Esophagus muscularis mucosa (tissue), 4 donors: ENCODE results near the gene TTLL4. TPM values are rescaled to one million over a fixed set of nuclear protein-coding genes. Genes with fewer than 3 reads are reported as not detected.

ENCODE experiments used
- DNase-seq: peaks from one replicate; pipeline ENCODE4 v3.0.0-alpha.2; 2017; ENCODE audit errors: extremely low spot score
- H3K27ac ChIP-seq, 4 donors: fragments of 200-600 bp; sonication (generic); replicated peaks in 1 of 4; 1 replicate in 3 of 4; 2 replicates in 1 of 4; pipeline ENCODE4 v1.5.1; 2016 to 2019; ENCODE audit warnings: mild to moderate bottlenecking in 1 of 4
- H3K27me3 ChIP-seq, 4 donors: fragments of 200-600 bp; sonication (generic); one replicate each; pipeline versions ENCODE4 v1.5.1 to v1.6.0; 2016 to 2019
- H3K36me3 ChIP-seq, 4 donors: fragments of 200-600 bp; sonication (generic); one replicate each; pipeline ENCODE4 v1.5.1; 2016 to 2019
- H3K4me1 ChIP-seq, 4 donors: fragments of 200-600 bp; sonication (generic); one replicate each; pipeline ENCODE4 v1.5.1; 2016 to 2019
- H3K4me3 ChIP-seq, 4 donors: fragments of 200-600 bp; sonication (generic); 1 replicate in 2 of 4; 2 replicates in 2 of 4; pipeline ENCODE4 v1.5.1; 2016 to 2019; ENCODE audit warnings: mild to moderate bottlenecking in 4 of 4, moderate library complexity in 1 of 4
- H3K9me3 ChIP-seq, 4 donors: fragments of 200-600 bp; sonication (generic); 1 replicate in 3 of 4; 2 replicates in 1 of 4; pipeline ENCODE4 v1.5.1; 2016 to 2019
- CTCF ChIP-seq, 3 experiments: fragments of 200-600 bp in 2 of 3; fragments of 450-650 bp in 1 of 3; sonication (generic) in 2 of 3; IDR thresholded peaks; one replicate each; pipeline ENCODE4 v1.5.1; 2017 to 2019; ENCODE audit warnings: antibody characterized with exemption in 3 of 3, mild to moderate bottlenecking in 2 of 3, moderate library complexity in 1 of 3
- EP300 ChIP-seq: sonication (generic); formaldehyde crosslinking; IDR thresholded peaks from one replicate; pipeline ENCODE4 v1.6.1; 2017; ENCODE audit warnings: antibody characterized with exemption
- POLR2A ChIP-seq: fragments of 450-650 bp; IDR thresholded peaks from one replicate; pipeline ENCODE4 v1.6.1; 2017; ENCODE audit warnings: antibody characterized with exemption, moderate library complexity, mild to moderate bottlenecking, low read depth
- POLR2AphosphoS5 ChIP-seq, 2 donors: sonication (generic); formaldehyde crosslinking; IDR thresholded peaks; one replicate each; pipeline ENCODE4 v1.6.1; 2017; ENCODE audit warnings: antibody characterized with exemption in 2 of 2
- WGBS: methylation state at CpG from one replicate; pipeline ENCODE4 v1.1.5; 2018; 5-methylcytosine and 5-hydroxymethylcytosine counted together
- intact Hi-C: fragments of 100-400 bp; cut with DNase I; formaldehyde crosslinking; loops from one replicate; pipeline ENCODE4 v1.15.1; 2023
- total RNA-seq, 4 donors: library from RNA; depleted of rRNA; stranded (reverse); fragments of >200 nt; gene quantifications; one replicate each; pipeline versions ENCODE4 v1.1.0 to v1.2.1, GENCODE V29; 2016

The TTLL4 gene
- total RNA-seq, 4 donors from 2014 or later, result 5.8 to 11.3 (median 8.3) TPM

DNA sequence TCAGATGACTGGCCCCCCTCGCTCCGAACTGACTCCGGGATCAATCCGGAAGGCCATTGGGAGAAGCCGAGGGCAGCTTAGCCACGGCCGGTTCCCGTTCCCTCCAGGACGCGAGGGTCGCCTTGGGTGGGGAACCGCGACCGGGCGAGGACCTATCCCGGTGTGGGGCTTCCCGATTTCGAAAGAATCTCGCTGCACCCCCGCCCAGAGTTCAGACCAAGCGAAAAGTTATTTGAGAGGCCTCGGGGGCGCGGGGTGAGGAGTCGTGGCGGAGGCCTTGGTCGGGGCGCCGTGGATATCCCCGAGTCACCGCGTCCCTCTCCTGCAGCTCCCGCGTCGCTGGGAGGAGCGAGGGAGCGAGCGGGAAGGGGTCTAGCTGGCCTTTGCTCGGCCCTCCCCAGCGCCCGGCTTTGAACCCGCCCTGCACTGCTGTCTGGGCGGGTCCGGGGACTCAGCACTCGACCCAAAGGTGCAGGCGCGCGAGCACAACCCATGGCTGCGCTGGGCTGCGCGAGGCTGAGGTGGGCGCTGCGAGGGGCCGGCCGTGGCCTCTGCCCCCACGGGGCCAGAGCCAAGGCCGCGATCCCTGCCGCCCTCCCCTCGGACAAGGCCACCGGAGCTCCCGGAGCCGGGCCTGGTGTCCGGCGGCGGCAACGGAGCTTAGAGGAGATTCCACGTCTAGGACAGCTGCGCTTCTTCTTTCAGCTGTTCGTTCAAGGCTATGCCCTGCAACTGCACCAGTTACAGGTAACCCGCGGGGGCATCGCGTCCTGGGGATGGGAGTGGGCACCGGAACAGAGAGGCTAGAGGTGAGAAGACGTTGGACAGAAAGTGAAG lies 71.3 kb downstream of the TTLL4 start, which contains the start of gene CYP27A1:
TSS of gene CYP27A1 (plus strand) at position 457 of the 837 bp plus-strand sequence. CDS start at position 493, 36 bp downstream.
- TF ChIP-seq CTCF (IDR thresholded peaks at IDR 0.05) (no peak), EP300 (no peak), POLR2AphosphoS5 (IDR thresholded peaks at IDR 0.05) (peak; percentile 14 to 57), POLR2A (no peak)
- DNase-seq, result no peak
- Histone ChIP-seq H3K9me3 (no peaks in the 10 kb centered on the region), H3K27ac (peak within 1 kb of the TSS; percentile 82 to 89 (median 86)), H3K4me1 (peaks cover 6 to 45% (median 29%) of the 10 kb centered on the region in 4 donors), H3K27me3 (peaks cover 0 to 4% (median 0%) of the 10 kb centered on the region in 4 donors), H3K4me3 (peak within 1 kb of the TSS; percentile 66 to 90 (median 72)), H3K36me3 (no peaks in the 10 kb centered on the region)
- 9% methylated on average over 30 of the region's 76 CpGs for WGBS
- intact Hi-C loops, result no loop called here

DNA sequence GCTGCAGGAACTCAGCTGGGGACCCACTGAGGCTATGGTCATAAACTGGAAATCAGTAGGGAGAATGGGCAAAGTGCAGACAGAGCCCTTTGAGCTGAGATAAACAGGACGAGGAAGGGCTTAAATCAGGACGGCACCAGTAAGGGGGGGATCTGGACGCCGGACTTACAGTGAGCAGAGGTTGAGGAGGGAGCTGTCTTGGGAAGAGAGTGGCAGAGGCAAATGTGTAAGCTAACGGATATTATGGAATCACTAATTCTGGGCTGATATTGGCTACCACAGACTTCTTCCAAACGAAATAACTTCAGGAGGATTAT lies 71.9 kb downstream of the TTLL4 start:
- DNase-seq, result no peak
- WGBS, result 23% methylated on average over 6 of the region's 6 CpGs
- TF ChIP-seq POLR2AphosphoS5 (IDR thresholded peaks at IDR 0.05), result no peak
- TF ChIP-seq EP300, result no peak
- no peak for TF ChIP-seq POLR2A
- no peak for TF ChIP-seq CTCF (IDR thresholded peaks at IDR 0.05)
- intact Hi-C loops, result no loop called here
- Histone ChIP-seq H3K36me3 (no peaks in the 10 kb centered on the region), H3K27me3 (peaks cover 0 to 4% (median 0%) of the 10 kb centered on the region in 4 donors), H3K9me3 (no peaks in the 10 kb centered on the region), H3K4me1 (peaks cover 6 to 45% (median 29%) of the 10 kb centered on the region in 4 donors), H3K27ac (peak overlapping the region; percentile 82 to 89 (median 86)), H3K4me3 (peak overlapping the region; percentile 66 to 90 (median 72))

DNA sequence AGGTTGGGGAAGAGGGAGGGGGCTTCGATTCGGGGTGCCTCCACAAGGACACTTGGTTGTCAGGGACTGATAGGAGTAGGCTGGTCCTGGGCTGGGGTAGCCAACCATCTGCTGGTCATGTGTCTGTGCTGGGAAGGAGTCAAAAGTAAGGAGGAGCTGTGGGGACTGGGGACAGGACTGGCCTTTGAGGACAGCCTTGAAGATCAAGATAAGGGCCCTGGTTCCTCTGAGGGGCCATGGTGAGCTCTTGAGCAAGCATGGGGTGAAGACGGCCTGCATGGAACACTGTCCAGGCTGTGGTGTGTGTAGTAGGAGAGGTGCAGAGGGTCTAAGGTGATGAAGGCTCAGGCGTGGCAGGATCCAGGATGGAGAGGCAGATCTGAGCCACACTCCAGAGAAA lies 73.1 kb downstream of the TTLL4 start:
- peaks cover 6 to 50% (median 29%) of the 10 kb centered on the region in 4 donors for H3K4me1 ChIP-seq
- H3K36me3 ChIP-seq, result no peaks in the 10 kb centered on the region
- H3K4me3 ChIP-seq, result peak overlapping the region; percentile 9 to 90 (median 67)
- intact Hi-C loops, result no loop called here
- TF ChIP-seq POLR2AphosphoS5 (IDR thresholded peaks at IDR 0.05) (no peak), POLR2A (no peak), EP300 (no peak), CTCF (IDR thresholded peaks at IDR 0.05) (no peak)
- H3K27ac ChIP-seq, result peak overlapping the region in 1 of 4 donors; percentile 30
- H3K27me3 ChIP-seq, result peaks cover 0 to 4% (median 0%) of the 10 kb centered on the region in 4 donors
- 90% methylated on average over 4 of the region's 4 CpGs for WGBS
- no peak for DNase-seq
- H3K9me3 ChIP-seq, result no peaks in the 10 kb centered on the region

DNA sequence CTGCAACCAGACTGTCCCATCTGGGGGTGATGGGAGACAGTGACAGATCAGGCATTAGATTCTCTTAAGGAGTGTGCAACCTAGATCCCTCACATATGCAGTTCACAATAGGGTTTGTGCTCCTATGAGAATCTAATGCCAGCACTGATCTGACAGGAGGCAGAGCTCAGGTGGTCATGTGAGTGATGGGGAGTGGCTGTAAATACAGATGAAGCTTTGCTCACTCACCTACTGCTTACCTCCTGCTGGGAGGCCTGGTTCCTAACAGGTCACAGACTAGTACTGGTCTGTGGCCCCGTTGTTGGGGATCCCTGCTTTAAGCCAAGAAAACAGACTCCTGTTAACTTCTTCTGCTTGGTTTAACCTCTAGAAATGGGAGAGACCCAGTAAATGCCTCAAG lies 74.5 kb downstream of the TTLL4 start:
- Histone ChIP-seq H3K36me3 (no peaks in the 10 kb centered on the region), H3K4me3 (no peak overlapping the region), H3K27me3 (peaks cover 0 to 4% (median 0%) of the 10 kb centered on the region in 4 donors), H3K4me1 (peaks cover 6 to 60% (median 31%) of the 10 kb centered on the region in 4 donors), H3K9me3 (no peaks in the 10 kb centered on the region), H3K27ac (no peak overlapping the region)
- 80% methylated on average over 1 of the region's 1 CpG for WGBS
- TF ChIP-seq CTCF (IDR thresholded peaks at IDR 0.05) (no peak), POLR2AphosphoS5 (IDR thresholded peaks at IDR 0.05) (no peak), EP300 (no peak)
- intact Hi-C loops, result no loop called here
- DNase-seq, result no peak
